Neural progenitor cell (in vitro differentiated cells): Measurements from ENCODE around the gene SELENOW.

Source experiments
- EZH2 ChIP-seq: fragments of 200-600 bp; sonication (generic); IDR thresholded peaks from 2 replicates; pipeline ENCODE4 v1.6.1; 2017; ENCODE audit warnings: antibody characterized with exemption, mild to moderate bottlenecking, moderate library complexity
- EZH2phosphoT487 ChIP-seq: fragments of 200-600 bp; sonication (generic); IDR thresholded peaks from 2 replicates; pipeline ENCODE4 v1.6.1; 2017; ENCODE audit warnings: antibody characterized with exemption
- TF ChIP-seq, protein P1 (sequence below): fragments of 200-600 bp; sonication (generic); IDR thresholded peaks from 2 replicates; pipeline ENCODE4 v1.5.1; 2017; ENCODE audit warnings: antibody characterized with exemption, mild to moderate bottlenecking

DNA sequence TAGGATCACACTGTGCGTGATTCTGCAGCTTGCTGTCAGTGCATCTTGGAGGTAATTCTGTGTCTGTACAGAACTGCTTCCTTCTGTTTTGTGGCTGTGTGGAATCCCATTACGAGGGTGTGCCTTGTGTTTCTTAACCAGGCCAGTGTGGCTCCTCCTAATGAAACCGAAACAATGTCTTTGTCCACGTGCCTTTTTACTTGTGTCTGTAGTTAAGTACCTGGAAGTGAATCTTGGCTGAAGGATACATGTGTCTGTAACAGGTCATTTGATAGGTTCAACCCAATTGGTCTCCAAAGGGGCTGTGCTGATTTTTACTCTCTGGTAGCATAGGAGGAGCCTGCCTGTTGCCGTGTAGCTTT is 20.1 kb upstream of the SELENOW start:
- TF ChIP-seq, protein P1, sequence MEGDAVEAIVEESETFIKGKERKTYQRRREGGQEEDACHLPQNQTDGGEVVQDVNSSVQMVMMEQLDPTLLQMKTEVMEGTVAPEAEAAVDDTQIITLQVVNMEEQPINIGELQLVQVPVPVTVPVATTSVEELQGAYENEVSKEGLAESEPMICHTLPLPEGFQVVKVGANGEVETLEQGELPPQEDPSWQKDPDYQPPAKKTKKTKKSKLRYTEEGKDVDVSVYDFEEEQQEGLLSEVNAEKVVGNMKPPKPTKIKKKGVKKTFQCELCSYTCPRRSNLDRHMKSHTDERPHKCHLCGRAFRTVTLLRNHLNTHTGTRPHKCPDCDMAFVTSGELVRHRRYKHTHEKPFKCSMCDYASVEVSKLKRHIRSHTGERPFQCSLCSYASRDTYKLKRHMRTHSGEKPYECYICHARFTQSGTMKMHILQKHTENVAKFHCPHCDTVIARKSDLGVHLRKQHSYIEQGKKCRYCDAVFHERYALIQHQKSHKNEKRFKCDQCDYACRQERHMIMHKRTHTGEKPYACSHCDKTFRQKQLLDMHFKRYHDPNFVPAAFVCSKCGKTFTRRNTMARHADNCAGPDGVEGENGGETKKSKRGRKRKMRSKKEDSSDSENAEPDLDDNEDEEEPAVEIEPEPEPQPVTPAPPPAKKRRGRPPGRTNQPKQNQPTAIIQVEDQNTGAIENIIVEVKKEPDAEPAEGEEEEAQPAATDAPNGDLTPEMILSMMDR, result no peak
- TF ChIP-seq EZH2 (no peak), EZH2phosphoT487 (no peak)
